Gastroesophageal sphincter (tissue), 3 donors: ENCODE results near the gene SPEF2.

Experiments
- POLR2A ChIP-seq, 2 donors: fragments of 450-650 bp; IDR thresholded peaks; one replicate each; pipeline ENCODE4 v1.6.1; 2017; ENCODE audit warnings: antibody characterized with exemption in 2 of 2, mild to moderate bottlenecking in 2 of 2, moderate library complexity in 1 of 2
- TF ChIP-seq, protein P1 (sequence below), 4 experiments: fragments of 200-600 bp in 2 of 4; fragments of 450-650 bp in 2 of 4; sonication (generic) in 1 of 4; IDR thresholded peaks; one replicate each; pipeline ENCODE4 v1.5.1; 2017 to 2019; ENCODE audit warnings: antibody characterized with exemption in 4 of 4, mild to moderate bottlenecking in 2 of 4, moderate library complexity in 2 of 4

DNA sequence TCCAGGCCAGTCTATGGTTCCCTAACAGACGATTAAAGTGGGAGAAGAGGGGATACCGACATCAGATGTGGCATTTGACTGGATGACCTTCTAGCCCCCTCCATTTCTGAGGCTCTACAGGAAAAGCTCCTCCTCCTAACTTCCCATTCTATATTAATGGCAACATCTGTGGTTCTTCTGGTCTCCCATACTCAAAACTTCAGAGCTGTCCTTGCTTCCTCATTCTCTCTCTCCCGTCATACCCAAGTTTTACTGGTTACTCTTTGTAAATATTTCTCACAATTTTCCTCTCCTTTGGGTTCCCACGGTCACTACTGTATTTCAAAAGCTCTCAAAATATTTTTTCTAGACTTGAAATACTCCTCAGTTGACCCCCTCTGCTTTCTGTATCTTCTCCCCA is 203.1 kb downstream of the SPEF2 start:
- TF ChIP-seq, protein P1, sequence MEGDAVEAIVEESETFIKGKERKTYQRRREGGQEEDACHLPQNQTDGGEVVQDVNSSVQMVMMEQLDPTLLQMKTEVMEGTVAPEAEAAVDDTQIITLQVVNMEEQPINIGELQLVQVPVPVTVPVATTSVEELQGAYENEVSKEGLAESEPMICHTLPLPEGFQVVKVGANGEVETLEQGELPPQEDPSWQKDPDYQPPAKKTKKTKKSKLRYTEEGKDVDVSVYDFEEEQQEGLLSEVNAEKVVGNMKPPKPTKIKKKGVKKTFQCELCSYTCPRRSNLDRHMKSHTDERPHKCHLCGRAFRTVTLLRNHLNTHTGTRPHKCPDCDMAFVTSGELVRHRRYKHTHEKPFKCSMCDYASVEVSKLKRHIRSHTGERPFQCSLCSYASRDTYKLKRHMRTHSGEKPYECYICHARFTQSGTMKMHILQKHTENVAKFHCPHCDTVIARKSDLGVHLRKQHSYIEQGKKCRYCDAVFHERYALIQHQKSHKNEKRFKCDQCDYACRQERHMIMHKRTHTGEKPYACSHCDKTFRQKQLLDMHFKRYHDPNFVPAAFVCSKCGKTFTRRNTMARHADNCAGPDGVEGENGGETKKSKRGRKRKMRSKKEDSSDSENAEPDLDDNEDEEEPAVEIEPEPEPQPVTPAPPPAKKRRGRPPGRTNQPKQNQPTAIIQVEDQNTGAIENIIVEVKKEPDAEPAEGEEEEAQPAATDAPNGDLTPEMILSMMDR (IDR thresholded peaks at IDR 0.05) = no peak
- TF ChIP-seq POLR2A (IDR thresholded peaks at IDR 0.05) = no peak
